ENCODE data around the gene SERTAD2.
A peak's percentile ranks its signal among the peaks of the same experiment; 100 is the strongest.

Gene SERTAD2, protein sequence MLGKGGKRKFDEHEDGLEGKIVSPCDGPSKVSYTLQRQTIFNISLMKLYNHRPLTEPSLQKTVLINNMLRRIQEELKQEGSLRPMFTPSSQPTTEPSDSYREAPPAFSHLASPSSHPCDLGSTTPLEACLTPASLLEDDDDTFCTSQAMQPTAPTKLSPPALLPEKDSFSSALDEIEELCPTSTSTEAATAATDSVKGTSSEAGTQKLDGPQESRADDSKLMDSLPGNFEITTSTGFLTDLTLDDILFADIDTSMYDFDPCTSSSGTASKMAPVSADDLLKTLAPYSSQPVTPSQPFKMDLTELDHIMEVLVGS

GRCh38 chr2:64653109-64654062, at the start of gene SERTAD2:
SERTAD2 (minus strand) TSS chr2:64653913; CDS start chr2:64636871, 17,042 bp downstream.
- DNase-seq (ENCODE audit: low read depth in 3 of 3, low spot score in 1 of 3): peak; percentile 53 to 78 (median 66)

DNA sequence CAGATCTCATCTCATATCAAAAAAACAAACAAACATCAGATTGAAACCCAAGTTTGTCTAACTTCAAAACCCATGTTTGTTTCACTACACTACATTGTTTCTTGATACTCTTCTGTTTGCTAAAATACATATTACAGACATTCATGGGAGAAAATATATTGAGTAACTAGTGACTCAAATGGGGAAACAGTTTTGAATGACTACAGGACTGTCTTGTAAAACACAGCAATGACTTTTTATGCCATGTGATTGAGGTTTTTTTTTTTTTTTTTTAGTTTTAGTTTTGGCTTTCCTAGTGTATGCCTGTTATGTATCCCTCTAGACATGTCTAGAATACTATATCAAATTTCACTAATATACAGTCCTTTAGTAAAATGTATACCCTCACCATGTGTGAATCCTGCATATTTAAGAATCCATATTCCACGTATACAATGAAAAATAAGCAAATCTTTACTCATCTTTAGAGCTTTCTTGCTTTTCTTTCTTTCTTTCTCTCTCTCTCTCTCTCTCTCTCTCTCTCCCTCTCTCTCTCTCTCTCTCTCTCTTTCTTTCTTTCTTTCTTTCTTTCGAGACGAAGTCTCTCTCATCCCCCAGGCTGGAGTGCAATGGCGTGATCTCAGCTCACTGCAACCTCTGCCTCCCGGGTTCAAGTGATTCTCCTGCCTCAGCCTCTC, 46.6 kb upstream of the SERTAD2 start:
- DNase-seq (ENCODE audit: low read depth in 3 of 3, low spot score in 1 of 3): no peak

- no peak for DNase-seq (ENCODE audit: low read depth in 3 of 3, low spot score in 1 of 3)
Observed at GRCh38 chr2:64699712-64700111, 46.0 kb upstream of the SERTAD2 start.

DNA sequence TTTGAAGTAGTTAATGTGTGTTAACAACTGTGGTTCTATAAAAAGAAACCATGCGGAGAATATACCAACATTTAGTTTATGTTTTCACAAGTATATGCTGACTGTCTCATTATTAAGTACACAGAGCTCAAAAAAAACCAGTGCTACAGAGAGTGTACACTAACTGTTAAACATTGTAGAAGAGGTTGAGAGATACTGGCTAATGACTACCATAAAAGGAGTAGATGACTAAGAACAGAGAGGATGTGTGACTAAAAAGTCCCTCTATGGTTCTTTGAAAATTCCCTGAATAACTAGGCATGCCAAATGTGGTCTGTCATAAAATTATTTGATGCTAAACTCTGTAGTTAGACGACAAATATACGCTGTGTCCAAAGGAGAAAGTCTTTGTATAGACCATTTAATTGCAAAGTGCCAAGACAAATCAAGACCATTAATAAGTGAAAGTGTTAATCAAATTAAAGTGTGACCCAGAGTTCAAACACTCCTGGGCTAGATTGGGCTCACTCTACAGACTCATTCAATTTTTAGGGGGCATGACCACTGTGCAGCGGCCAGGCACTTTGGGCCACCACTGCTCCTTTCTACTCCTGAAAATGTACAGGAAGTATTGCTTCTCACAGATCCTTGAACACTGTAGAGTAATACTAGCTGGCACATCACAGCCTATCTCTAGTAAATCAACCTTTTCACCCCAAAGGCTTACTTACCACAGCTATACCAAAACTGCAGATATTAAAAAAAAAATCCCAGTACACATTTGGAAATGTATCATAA, 45.1 kb upstream of the SERTAD2 start:
- no peak for DNase-seq (ENCODE audit: low read depth in 3 of 3, low spot score in 1 of 3)

GRCh38 chr2:64698177-64698643, 44.5 kb upstream of the SERTAD2 start:
- DNase-seq (ENCODE audit: low read depth in 3 of 3, low spot score in 1 of 3): no peak

GRCh38 chr2:64697297-64698176, 43.8 kb upstream of the SERTAD2 start:
- DNase-seq (ENCODE audit: low read depth in 3 of 3, low spot score in 1 of 3): no peak

DNA sequence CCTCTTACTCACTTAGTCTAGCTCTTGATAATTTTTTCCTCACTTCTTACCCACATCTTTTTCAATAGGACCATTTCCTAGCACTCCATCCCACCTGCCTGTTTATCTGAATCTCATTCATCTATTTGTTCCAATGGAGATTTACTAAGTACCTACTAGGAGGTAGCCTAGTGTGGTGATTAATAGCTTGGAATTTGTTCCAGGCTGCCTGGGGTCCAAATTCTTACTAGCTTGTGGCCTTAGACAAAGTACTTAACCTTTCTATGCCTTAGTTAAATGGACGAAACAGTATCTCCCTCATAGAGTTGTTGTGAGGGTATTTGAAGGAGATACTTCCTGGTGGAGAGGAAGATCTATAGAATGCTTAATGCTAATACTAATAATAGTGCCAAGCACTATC, 42.9 kb upstream of the SERTAD2 start:
- no peak for DNase-seq (ENCODE audit: low read depth in 3 of 3, low spot score in 1 of 3)

DNA sequence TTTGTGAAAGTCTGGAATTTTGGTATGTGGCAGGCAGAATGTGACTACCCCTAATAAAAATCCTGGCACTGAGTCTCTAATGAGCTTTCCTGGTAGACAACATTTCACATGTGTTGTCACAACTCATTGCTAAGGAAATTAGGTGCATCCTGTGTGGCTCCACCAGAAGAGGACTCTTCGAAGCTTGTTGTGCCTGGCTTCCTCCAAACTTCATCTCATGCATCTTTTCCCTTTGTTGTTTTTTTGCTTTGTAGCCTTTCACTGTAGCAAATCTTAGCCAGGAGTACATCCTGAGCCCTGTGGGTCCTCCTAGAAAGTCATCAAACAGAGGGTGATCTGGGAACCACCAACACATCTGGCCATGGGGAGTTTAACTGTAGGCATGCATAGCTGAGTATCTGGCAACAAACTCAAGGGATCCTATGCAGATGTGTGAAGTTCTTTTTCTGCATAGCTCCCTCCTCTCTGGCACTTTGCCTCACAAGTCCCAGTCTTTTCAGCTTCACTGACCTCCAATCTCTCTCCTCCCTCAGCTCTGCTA, 42.1 kb upstream of the SERTAD2 start:
- DNase-seq (ENCODE audit: low read depth in 3 of 3, low spot score in 1 of 3): no peak

DNA sequence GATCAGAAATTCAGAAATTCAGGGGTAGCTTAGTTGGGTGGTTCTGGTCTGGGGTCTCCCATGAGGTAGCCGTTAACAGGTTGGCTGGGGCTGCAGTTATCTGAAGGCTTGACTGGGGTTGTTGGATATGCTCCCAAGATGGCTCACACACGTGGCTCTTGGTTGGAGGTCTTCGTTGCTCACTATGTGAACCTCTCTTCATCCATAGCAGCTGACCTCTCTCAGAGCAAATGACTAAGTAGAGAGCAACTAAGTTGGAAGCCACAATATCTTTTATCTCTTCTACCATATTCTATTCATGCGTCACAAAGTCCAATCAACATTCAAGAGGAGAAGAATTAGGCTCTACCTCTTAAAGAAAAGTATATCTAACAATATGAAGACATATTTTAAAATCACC, 38.7 kb upstream of the SERTAD2 start:
- DNase-seq (ENCODE audit: low read depth in 3 of 3, low spot score in 1 of 3): no peak

GRCh38 chr2:64688909-64689308, 35.2 kb upstream of the SERTAD2 start:
- no peak for DNase-seq (ENCODE audit: low read depth in 3 of 3, low spot score in 1 of 3)

DNA sequence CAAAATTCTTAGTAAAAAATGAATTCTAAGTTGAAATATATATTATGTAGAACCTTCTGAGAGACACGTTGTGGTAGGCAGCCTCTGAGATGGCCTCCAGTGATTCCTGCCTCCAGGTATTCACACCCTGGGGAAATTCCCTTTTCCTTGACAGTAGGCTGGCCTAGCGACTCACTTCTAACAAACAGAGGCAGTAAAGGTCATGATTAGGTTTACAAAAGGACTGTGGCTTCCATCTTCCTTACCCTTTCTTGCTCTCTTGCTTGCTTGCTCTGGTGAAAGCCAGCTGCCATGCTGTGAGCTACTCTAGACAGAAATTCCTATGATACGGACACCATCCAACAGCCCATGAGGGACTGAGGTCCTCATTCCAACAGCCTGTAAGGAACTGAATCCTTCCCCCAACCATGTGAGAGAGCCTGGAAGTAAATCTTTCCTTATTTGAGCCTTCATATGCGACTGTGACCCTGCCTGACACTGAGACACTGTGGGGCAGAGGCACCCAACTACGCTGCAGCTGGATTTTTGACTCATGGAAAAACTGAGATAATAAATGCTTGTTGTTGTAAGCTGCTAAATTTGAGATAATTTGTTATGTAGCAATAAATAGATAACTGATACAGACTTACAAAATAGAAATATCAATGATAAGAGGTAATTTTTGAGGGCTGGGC, 32.7 kb upstream of the SERTAD2 start:
- DNase-seq (ENCODE audit: low read depth in 3 of 3, low spot score in 1 of 3): no peak

DNA sequence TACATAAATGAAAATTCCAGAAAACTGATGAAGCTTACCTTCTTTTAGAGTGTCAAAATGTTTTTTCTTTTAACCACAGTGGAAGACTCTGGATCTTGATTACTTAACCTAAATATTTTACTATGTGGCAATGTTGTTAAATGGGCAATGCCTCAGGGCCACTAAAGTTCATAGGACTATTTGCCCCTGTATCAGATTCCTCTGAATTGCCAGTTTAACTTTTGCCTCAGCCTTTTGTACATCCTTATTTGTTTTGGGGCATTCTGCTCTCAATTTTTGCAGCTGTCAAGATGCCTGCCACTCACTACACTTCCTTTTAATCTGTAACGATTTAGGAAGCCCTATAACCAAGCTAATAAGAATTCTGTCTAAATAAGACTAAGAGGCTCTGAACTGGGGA, 31.7 kb upstream of the SERTAD2 start:
- no peak for DNase-seq (ENCODE audit: low read depth in 3 of 3, low spot score in 1 of 3)

DNA sequence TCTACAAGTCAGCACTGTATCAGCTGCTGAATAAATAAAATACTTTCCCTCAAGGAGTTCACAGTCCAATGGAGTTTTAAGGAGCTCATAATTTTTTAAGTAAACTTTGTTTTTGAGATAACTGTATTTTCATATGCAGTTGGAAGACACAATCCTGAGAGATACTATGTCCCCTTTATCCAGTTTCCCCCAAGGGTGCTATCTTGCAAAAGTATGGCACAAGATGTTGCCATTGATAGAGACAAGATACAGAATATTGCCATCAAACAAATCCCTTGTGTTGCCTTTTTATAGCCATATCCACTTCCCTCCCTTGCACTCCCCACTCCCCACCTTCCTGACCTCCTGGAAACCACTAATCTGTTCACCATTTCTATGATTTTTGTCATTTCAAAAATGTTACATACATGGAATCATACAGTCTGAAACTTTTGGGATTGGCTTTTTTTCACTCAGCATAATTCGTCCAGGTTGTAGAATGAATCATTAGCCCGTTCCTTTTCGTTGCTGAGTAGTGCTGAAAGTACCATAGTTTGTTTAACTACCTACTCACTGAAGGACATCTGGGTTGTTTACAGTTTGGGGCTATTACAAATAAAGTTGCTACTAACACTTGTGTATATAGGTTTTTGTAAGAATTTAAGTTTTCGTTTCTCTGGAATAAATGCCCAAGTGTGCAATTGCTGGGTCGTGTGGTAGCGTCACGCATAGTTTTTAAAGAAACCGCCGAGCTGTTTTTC, 30.2 kb upstream of the SERTAD2 start:
- DNase-seq (ENCODE audit: low read depth in 3 of 3, low spot score in 1 of 3): no peak

DNA sequence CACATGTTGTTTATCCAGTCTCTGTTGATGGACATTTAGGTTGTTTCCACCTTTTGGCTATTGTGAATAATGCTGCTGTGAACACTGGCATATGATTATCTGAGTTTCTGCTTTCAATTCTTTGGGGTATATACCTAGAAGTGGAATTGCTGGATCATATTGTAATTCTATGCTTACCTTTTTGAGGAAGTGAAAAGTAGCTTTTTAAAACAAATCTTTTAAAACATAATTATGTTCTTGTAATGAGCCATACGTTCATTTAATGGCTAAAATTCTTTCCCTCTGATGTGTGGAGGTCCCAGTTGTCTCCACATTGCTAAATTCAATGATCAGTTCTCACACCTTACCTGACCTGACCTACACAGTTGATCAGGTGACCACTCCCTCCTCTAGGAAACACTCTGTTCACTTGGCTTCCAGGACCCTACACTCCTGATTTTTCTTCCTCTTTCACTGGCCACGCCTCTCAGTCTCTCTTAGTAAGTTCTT, 27.8 kb upstream of the SERTAD2 start:
- no peak for DNase-seq (ENCODE audit: low read depth in 3 of 3, low spot score in 1 of 3)

GRCh38 chr2:64679673-64680425, 26.1 kb upstream of the SERTAD2 start:
- DNase-seq (ENCODE audit: low read depth in 3 of 3, low spot score in 1 of 3): no peak

GRCh38 chr2:64678771-64679590, 25.3 kb upstream of the SERTAD2 start:
- DNase-seq (ENCODE audit: low read depth in 3 of 3, low spot score in 1 of 3): no peak

DNA sequence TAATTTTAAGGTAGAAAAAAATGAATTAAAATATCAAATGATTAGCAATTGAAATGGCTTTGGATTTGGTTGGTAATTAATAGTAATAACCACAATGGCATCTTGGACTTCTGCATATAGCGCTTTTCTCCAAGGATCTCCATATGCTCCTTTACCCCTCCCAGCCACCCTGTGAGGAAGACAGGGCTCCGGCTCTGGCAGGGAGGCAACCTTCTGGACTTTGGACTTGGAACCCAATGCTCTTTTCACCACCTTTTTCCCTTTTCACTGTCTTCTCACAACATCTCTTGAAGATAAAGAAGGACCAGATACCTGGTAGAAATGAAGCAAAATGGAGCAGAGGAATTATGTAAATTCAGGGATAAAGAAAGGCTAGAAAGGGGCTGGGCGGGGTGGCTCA, 23.8 kb upstream of the SERTAD2 start:
- DNase-seq (ENCODE audit: low read depth in 3 of 3, low spot score in 1 of 3): no peak
